GM19324 (cell line): ENCODE results near the gene IL18.
"Not testable (repeated sequence)": the region's sequence is repeated elsewhere in the genome, so short reads cannot be mapped to it uniquely, and the experiment has no call there.

Source experiments
- ATAC-seq: cut with Tn5 transposase; IDR thresholded peaks from one replicate; pipeline ENCODE4 v1.9.1; 2021; ENCODE audit warnings: mild to moderate bottlenecking, moderate library complexity; ENCODE audit not compliant: unreplicated experiment, low FRiP score

IL18 gene

DNA sequence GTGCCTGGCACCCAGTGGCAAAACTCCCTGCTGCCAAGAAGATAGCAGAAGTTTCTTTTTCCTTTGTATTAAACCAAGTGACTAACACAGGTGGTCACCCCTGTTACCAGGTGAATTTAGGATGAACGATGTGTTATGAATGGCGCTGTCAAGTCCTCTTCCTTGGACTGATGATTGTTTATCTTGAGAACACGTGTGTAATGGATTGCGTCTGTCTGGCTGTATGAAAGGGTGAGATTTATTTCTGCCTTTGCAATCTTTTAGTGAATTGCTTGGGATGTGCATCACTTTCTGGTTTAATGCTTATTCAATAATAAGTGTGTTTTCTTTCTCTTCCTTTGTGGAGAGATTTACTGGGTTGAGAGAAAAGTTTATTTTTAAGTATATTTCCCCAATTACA is 40.8 kb downstream of the IL18 start:
- no peak for ATAC-seq

GRCh38 chr11:112121981-112122615 is 41.8 kb downstream of the IL18 start:
- ATAC-seq = no peak

DNA sequence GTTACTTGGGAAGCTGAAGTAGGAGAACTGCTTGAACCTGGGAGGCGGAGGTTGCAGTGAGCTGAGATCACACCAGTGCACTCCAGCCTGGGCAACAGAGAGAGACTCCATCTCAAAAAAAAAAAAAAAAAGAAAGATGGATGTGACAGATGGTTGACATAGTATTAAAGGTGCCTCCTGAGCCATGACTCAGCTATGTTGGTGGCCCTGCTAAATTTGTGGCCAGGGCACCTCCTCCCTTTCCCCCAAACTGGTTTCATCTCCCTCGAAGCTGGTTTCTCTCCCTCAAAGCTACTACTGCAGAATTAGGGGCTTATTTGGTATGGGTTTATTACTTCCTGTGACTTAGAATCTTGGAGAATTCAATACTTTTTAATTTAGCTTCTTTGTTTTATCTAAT is 45.7 kb downstream of the IL18 start:
- ATAC-seq = no peak

DNA sequence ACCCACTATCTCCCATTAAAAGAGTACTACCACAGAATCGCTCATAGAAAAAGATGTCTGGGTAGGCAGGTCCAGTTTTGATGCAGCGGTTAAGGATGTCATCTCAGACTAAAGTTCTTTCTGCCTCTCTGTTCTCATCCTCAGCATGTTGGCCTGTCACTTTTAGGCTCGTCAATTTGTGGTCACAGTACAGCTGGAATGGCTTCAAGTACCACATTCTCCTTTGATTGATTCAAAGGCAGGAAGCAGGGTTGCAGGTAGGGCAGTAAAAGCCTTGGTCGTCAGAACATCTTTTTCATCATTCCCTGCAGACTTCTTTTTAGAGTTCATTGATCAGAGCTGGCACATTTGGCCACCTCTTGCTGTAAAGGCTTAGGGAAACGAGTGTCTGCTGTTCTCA is 48.5 kb downstream of the IL18 start:
- ATAC-seq = no peak

DNA sequence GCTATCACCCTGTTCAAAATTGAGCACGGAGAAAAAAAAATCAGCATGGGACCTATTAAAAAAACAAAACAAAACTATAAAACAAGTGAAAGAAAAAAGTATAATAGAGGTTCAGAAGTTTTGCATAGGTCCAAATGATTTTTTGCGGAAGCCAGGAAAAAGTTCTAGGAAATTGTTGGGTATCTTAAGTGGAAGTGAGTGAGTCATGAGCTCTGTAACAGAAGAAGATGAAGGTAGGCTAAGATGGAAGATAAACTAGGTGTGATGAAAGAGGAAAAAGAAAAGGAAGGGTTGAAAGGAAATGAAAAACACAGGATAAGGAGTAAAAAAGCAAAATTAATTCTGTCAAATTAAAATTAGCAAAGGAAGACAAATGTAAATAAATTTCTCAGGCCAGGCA is 49.4 kb downstream of the IL18 start:
- ATAC-seq = no peak

DNA sequence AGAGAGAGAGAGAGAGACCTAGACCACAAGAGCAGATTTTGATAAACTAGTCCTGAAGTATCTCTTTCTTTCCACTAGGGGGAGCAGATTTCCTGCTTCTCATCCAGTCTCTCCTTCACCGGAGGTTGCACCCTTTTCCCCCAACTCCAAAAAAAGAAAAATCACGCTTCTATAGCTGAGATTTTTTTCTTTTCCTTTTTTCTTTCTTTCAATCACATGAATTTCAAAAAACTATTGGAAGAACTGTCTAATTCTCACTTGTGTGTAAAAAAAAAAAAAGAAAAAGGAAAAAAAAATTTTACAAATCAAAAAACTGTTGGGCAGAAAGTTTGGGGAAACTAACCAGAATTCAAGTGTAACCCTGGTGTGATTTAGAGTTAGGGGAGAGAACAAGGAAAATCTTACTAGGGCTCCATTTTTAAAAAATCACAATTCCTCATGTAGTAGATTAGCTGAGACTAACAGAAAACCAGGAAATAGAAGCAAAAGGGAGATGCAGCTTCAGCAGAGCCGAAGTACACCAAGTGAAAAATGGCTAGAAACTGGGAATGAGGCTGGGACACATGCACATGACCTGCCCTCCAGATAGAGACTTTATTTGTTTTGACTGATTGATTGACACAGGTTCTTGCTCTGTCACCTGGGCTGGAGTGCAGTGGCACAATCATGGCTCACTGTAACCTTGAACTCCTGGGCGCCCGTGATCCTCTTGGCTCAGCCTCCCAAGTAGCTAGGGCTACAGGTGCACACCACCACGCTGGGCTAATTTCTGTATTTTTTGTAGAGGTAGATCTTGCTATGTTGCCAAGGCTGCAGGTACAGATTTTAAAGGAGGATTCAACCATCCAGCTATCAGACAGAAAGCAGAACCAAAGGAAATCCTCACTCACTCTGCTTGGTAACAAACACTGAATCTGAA is 50.1 kb downstream of the IL18 start:
- no peak for ATAC-seq

DNA sequence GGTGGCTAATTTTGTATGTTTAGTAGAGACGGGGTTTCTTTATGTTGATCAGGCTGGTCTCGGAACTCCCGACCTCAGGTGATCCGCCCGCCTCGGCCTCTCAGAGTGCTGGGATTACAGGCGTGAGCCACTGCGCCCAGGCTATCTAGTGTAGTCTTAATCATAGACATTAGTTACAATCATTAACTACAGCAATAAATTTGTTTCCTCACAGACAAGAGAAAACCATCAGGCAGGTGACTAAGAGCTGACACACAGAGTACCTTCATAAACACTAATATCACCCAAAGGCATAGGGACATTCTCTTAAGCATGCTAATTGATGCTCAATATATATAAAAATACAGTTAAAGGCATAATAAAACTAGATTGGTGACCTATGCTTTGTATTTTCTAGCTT is 57.8 kb downstream of the IL18 start:
- ATAC-seq = no peak

DNA sequence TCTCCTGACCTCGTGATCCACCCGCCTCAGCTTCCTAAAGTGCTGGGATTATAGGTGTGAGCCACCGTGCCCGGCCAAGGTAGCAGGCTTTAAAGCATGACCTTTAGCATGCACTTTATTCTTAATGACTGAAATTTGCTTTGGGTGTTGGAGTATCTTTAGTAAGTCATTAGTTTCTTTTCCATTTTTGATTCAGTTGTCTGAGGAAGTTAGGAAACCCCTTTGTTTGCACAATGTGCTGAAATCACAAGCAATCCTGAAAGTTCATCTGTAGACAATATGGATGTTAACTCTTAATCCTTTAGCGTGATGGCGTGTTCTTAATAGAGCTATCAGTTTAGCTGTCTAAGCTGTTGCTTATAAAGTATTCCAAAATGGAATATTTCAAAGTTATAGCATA is 60.4 kb downstream of the IL18 start:
- ATAC-seq = no peak

- no peak for ATAC-seq
Observed at GRCh38 chr11:112100462-112100861, 63.4 kb downstream of the IL18 start.

DNA sequence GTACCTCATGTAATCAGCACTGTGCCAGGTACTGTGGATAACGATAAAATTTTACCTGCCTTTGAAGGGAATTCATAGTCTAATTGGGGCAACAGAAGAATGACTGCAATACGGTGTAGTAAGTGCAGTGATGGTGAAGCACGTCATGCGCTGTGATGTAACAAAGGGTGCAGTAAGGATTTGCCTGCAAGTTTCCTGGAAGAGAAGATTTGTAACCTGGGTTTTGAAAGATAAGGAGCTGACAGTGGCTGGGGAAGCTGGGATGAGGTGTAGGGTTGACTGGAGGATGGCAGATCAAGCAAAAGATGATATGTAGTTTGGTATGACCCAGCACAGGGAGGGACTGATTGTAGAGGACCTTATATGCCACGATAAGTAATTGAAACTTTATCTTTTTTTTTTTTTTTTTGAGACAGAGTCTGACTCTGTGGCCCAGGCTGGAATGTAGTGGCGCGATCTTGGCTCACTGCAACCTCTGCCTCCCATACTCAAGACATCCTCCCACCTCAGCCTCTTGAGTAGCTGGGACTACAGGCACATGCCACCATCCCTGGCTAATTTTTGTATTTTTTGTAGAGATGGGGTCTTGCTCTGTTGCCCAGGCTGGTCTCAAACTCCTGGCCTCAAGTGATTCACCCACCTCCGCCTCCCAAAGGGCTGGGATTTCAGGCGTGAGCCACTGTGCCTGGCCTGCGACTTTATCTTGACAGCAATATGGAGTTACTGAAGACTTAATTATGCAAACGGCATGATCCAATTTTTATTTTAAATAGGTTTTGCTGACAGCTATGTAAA is 66.0 kb downstream of the IL18 start:
- ATAC-seq = no peak

GRCh38 chr11:112096194-112096593 is 67.7 kb downstream of the IL18 start:
- ATAC-seq = no peak

- not testable (repeated sequence) for ATAC-seq
Observed at GRCh38 chr11:112095302-112095701, 68.6 kb downstream of the IL18 start.
